GM20000 (cell line): ENCODE results near the gene AGRP.
A peak's percentile ranks its signal among the peaks of the same experiment; 100 is the strongest.

Experiments used
- DNase-seq: peaks from one replicate; pipeline ENCODE4 v3.0.0; 2012; ENCODE audit warnings: low spot score
- TF ChIP-seq, protein P1 (sequence below): IDR thresholded peaks from 2 replicates; pipeline ENCODE4 v1.5.1; 2012; ENCODE audit warnings: mild to moderate bottlenecking, control low read depth; ENCODE audit errors: extremely low read depth, missing control alignments

The AGRP gene

GRCh38 chr16:67480833-67481560 lies 2.4 kb downstream of the AGRP start, which contains the start of gene ATP6V0D1:
ATP6V0D1 (minus strand) TSS chr16:67481157; CDS start chr16:67481086, 71 bp downstream.
- TF ChIP-seq, protein P1, sequence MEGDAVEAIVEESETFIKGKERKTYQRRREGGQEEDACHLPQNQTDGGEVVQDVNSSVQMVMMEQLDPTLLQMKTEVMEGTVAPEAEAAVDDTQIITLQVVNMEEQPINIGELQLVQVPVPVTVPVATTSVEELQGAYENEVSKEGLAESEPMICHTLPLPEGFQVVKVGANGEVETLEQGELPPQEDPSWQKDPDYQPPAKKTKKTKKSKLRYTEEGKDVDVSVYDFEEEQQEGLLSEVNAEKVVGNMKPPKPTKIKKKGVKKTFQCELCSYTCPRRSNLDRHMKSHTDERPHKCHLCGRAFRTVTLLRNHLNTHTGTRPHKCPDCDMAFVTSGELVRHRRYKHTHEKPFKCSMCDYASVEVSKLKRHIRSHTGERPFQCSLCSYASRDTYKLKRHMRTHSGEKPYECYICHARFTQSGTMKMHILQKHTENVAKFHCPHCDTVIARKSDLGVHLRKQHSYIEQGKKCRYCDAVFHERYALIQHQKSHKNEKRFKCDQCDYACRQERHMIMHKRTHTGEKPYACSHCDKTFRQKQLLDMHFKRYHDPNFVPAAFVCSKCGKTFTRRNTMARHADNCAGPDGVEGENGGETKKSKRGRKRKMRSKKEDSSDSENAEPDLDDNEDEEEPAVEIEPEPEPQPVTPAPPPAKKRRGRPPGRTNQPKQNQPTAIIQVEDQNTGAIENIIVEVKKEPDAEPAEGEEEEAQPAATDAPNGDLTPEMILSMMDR, result peak; percentile 78
- DNase-seq, result peak; percentile 96

DNA sequence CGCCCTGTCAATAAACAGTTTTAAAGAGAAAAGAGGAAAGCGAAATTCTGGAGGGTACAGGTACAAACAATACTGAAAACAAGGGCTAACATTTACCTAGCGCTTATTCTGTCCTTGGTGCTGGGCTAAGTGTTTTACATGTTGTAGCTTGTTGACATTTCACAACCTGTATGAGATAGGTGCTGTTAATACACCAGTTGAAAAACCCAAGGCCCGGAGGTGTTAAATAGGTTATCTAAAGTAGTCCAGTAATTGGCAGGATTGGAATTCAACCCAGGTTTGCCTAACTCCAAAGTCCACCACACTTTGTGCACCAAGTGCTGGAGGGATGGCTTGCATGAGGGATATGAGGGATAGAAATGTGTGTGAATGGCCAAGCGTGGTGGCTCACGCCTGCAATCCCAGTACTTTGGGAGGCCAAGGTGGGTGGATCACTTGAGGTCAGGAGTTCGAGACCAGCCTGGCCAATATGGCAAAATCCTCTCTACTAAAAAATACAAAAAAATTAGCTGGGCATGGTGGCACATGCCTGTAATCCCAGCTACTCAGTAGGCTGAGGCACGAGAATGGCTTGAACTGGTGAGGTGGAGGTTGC lies 5.3 kb downstream of the AGRP start:
- TF ChIP-seq, protein P1, result no peak
- DNase-seq, result no peak

DNA sequence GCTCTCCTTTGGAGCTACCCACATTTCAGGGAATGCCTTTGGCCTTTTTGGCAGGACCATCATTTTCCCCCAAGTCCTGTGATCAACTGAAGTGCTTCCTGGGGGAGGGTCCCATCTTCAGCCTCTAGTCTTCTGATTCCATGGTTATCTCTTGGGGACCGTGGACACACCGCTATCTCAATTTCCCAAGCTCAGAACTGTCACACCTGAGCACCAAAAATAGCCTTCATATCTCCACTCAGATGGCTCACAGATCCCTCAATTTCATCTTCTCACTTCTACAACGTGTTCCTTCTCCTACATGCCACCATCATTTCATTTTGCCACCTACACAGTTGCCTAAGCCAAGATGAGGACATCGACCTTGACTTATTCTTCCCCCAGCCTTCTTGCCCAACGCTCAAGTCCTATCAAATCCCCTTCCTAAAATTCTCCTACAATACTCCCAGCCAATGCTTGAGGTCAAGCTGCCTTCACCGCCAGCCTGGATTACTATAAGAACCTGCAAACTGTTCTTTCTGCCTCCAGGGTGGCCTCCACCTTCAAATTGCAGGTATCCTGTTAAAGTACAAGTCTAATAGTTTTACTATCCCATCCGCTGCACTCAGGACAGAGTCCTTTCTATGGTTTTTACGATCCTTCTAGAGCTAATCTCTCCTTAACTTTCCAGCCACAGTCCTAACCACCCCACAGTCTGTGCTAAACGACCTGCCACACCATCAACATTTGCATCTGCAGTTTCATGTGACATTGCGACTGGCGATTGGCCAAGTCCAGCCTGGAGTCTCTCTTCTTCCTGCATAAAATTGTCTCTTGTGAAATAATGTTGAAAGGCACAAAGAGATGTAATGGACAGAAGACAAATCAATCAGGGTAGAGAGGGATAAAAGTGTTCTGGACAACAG lies 8.5 kb downstream of the AGRP start:
- DNase-seq, result no peak
- TF ChIP-seq, protein P1, result no peak

GRCh38 chr16:67471758-67472384 lies 11.5 kb downstream of the AGRP start:
- DNase-seq, result no peak
- TF ChIP-seq, protein P1, result no peak

DNA sequence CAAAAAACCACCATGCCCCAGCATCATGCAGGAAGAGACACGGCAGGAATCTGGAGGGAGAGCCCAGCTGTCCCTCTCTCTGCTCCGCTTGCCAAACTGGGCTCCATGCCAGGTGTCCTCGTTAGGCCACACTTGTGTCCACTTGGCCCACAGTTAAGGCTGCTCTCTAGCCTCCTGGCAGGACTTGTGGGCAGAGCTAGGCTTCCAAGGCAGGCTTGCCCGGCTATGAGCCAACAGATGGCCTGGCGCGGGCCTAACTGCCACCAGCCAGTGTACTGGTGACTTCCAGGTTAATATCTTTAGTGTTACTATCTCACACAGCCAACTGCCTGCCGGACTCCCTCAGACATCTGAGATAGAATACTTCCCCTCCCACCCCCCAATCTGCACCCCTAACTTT lies 13.0 kb downstream of the AGRP start:
- TF ChIP-seq, protein P1, result no peak
- DNase-seq, result no peak

DNA sequence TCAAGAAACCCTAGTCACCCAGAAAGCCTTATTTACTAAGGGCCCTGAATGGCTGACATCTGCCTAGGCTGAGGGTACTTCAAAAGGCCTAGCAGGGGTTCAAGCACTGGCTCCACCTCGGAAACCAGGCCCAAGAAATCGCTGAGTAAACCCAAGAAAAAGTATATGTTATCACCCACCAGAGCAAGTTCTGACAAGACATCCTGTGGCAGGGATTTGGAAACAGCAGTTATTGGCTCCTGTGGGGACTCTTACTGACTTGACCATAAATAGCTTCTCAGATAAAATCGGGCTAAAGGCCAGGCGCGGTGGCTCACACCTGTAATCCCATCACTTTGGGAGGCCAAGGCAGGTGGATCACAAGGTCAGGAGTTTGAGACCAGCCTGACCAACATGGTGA lies 14.6 kb downstream of the AGRP start:
- TF ChIP-seq, protein P1, result no peak
- no peak for DNase-seq
